Measurements from ENCODE around the gene NEAT1.

NEAT1 gene

DNA sequence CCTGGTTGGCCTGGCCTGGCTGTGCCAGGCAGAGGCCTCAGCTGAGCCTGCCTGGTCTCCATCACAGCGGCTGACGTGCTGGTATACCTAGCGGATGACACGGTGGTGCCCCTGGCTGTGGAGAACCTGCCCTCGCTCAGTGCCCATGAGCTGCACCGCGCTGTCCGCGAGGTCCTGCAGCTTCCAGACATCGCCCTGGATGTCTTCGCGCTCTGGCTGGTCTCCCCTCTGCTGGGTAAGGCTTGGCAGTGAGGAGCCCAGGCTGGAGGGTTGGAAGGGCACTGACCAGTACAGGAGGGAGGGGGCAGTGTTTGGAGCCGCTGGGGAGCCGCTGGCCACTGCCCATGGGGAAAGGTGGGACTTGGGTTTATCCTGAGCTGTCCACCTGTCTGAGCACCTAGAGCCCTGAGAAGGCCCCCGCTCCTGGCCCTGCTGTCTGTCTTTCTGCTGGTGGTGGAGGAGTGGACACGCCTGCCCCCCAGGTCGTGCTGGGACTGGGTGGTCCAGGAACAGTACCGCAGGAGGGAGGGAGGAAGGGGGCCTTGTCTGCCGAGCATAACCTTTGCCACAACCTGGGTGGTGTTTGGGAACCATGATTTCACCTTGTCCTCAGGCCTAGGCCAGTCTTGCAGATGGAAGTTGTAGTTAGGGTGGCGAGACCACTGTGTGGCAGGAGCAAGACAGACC is 33.2 kb upstream of the NEAT1 start:
- DNase-seq = no peak

- no peak for DNase-seq
These were observed 32.3 kb upstream of the NEAT1 start for GRCh38 chr11:65390099-65390941.

GRCh38 chr11:65390996-65391395 is 31.6 kb upstream of the NEAT1 start:
- no peak for DNase-seq

DNA sequence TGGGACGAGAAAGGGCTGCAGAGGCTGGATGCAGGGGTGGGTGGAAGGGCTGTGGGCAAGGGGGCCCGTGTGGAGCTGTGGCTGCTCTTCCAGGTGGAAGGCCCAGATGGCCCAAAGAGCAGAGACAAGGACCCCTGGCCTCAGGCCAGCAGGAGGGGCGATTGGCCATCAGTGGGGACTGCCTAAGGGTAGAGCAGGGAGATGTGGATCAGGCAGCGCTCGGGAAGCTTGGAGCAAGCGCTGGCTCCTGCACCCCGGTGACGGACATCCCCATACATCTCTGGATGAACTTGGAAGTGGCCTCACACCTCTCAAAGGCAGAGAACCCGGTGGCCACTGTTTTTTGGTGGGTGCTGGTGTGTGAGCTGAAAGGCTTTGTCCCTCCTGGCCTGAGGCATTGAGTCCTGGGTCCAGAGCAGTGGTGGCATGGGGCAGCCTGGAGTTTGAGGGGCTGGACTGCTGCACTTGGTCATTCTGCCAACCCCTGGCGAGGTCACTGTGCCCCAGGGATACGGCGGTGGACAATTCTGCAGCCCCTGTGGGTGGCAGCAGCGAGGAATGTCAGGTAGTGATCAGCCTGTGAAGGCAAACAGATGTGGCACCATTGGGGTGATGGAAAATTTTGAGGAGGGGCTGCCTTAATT is 30.3 kb upstream of the NEAT1 start:
- DNase-seq = no peak

DNA sequence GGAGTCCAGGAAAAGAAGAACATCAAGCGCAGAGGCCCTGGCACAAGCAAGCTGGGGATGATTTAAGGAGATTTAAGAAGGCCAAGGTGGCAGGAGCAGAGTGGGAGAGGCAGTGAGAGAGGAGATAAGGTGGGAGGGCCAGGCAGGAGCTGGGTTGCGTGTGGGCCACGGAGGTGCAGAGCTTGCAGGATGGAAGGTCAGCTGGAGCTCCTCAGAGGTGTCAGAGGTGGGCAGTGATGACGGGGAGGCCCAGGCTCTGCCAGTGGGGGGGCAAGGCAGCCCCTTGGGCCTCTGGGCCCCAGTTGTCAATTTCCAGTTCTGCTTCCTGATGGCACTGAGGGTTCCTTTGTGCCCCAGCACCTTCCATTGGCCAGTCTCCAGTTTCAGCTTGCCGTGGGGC is 29.7 kb upstream of the NEAT1 start:
- no peak for DNase-seq

DNA sequence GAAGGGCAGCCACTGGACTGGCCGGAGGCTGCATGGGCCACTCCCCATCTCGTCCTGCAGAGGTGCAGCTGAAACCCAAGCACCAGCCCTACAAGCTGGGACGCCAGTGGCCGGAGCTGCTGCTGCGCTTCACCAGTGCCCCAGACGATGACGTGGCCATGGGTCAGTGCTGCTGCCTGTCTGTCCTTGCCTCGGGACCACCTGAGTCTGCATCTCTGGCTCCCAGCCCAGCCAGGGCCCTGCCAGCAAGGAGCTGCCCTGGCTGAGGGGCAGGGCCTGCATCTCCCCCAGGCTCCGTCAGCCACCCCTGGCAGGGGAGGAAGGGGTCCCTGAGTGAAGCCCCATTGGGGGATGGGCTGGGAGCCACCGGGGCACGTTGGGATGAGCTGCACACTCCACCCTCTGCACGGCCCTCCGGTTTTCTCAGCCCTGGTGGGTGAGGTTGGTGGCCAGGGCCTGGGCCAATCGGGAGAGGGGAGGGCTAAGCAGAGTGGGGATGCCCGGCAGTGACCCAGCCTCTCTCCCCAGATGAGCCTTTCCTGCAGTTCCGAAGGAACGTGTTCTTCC is 29.0 kb upstream of the NEAT1 start:
- no peak for DNase-seq

DNA sequence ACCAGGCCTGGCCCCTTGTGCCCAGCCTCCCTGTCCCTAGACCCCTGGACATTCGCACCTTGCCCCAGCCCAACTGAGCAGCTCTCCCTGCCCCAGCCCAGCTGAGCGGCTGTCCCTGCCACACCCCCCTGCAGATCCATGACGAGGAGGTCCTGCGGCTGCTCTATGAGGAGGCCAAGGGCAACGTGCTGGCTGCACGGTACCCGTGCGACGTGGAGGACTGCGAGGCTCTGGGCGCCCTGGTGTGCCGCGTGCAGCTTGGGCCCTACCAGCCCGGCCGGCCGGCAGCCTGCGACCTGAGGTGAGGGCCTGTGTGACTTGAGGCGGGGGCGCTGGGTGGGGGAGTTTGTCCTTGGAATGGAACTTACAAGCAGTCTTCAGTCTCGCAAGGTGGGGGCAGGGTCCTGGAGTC is 28.5 kb upstream of the NEAT1 start:
- no peak for DNase-seq

DNA sequence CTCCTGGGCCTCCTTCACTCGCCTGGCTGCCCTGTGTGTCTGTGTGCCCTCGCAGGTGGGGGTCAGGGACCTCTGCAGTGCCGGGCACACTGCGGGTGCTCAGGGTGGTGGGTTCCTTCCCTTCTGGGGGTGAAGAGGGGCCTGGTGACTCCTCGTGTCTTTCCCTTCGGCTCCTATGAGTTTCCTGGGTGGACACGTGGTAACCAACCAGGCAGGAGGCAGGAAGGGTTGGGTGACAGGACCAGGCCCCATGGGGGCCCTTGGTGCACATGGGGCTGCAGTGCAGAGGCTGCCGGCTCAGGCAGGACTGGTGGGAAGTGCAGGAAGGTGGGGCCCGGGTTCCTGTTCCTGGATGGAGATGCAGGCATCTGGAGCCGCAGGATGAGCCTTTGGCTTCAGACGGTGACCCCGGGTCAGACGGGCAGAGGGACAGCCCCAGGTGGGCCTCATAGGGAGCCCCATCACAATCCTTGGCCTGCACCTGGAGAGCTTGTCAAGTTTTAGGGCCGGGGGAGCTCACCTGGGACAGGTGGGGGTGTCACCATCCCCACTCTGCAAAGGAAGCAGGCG is 26.6 kb upstream of the NEAT1 start:
- no peak for DNase-seq

GRCh38 chr11:65396769-65397745 is 25.5 kb upstream of the NEAT1 start:
- no peak for DNase-seq

- no peak for DNase-seq
These were observed 24.2 kb upstream of the NEAT1 start for GRCh38 chr11:65398362-65398910.

GRCh38 chr11:65399249-65399648 is 23.3 kb upstream of the NEAT1 start:
- DNase-seq = no peak

- DNase-seq = no peak
These were observed 22.8 kb upstream of the NEAT1 start for GRCh38 chr11:65399845-65400244.

DNA sequence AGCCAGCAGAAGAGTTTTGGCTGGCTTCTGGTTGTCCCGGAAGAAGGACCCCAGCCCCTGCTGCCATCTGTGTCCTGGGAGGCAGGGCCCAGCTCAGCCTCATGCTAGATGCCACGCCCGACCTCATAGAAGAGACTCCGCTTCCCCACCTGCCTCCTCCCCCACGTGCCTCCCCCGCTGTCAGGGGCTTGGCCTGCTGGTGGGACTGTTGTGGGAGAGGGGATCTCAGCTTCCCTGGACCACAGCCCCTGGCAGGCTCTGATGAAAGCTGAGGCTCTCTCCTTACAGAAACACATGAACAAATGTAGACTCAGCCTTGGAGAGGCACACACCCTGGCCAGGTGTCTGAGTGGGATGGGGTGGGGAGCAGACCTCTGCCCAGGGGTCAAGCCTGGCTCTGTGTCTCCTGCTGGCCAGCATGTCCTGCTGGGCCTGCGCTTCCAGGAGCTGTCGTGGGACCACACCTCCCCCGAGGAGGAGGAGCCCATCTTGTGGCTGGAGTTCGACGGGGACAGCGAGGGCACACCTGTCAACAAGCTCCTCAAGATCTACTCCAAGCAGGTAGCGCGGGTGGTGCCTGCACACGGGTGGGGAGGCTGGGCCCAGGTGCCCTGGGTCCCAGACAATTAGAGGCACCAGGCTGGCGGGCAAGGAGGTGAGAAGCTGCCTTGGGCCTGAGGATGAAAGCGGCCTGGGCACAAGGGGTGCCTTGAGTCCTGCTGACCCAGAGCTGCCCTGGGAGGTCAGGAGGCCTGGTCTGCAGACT is 22.1 kb upstream of the NEAT1 start:
- no peak for DNase-seq

- no peak for DNase-seq
These were observed 21.4 kb upstream of the NEAT1 start for GRCh38 chr11:65401073-65401802.

- DNase-seq = no peak
These were observed 20.8 kb upstream of the NEAT1 start for GRCh38 chr11:65401803-65402248.

DNA sequence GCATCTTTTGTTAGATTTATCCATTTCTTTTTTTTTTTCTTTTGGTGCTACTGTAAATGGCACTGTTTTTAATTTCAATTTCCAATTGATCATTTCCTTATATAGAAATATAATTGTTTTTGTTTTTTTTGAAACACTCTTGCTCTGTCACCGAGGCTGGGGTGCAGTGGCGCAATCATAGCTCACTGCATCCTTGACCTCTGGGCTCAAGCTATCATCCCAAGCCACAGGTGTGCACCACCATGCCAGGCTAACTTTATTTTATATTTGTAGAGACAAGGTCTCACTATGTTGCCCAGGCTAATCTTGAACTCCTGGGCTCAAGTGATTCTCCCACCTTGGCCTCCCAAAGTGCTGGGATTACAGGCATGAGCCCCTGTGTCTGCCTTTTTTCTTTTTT is 19.8 kb upstream of the NEAT1 start:
- DNase-seq = no peak

GRCh38 chr11:65403607-65404121 is 18.9 kb upstream of the NEAT1 start:
- no peak for DNase-seq

GRCh38 chr11:65404210-65404609 is 18.4 kb upstream of the NEAT1 start:
- no peak for DNase-seq

GRCh38 chr11:65404638-65405339 is 17.8 kb upstream of the NEAT1 start:
- DNase-seq = no peak
